Measurements from ENCODE around the gene AGER.

DNA sequence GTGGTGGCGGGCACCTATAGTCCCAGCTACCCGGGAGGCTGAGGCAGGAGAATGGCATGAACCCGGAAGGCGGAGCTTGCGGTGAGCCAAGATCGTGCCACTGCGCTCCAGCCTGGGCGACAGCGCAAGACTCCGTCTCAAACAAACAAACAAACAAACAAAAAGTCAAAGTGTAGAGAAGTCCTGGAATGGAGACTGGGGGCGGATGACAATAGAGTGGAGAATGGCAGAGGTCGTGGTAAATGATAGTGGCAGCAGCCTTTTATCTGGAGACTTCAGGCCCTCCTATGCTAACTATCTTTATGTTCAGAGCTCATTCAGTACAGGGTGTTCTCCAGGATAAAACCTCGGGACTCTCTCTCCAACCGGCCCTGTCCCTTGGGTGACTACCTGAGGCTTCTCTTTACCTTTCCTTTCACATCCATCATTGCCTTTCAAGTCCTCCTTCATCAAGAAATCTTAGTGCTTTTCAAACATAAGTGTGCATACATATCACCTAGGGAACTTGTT is 52.6 kb downstream of the AGER start:
- TF ChIP-seq, protein P1, sequence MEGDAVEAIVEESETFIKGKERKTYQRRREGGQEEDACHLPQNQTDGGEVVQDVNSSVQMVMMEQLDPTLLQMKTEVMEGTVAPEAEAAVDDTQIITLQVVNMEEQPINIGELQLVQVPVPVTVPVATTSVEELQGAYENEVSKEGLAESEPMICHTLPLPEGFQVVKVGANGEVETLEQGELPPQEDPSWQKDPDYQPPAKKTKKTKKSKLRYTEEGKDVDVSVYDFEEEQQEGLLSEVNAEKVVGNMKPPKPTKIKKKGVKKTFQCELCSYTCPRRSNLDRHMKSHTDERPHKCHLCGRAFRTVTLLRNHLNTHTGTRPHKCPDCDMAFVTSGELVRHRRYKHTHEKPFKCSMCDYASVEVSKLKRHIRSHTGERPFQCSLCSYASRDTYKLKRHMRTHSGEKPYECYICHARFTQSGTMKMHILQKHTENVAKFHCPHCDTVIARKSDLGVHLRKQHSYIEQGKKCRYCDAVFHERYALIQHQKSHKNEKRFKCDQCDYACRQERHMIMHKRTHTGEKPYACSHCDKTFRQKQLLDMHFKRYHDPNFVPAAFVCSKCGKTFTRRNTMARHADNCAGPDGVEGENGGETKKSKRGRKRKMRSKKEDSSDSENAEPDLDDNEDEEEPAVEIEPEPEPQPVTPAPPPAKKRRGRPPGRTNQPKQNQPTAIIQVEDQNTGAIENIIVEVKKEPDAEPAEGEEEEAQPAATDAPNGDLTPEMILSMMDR (IDR thresholded peaks at IDR 0.05; ENCODE audit: poor library complexity): no peak
- TF ChIP-seq EZH2 (IDR thresholded peaks at IDR 0.05; ENCODE audit: borderline replicate concordance): no peak
- no peak for TF ChIP-seq EZH2phosphoT487 (IDR thresholded peaks at IDR 0.05; ENCODE audit: low read depth, severe bottlenecking, unreplicated experiment)
